ENCODE results near the gene ZNF276.

Gene ZNF276

GRCh38 chr16:89786474-89787364, 65.4 kb downstream of the ZNF276 start:
- DNase-seq, result no peak

GRCh38 chr16:89787365-89787805, 66.0 kb downstream of the ZNF276 start:
- no peak for DNase-seq
